HCT116 (cell line): ENCODE data around the gene NSF. TPM values are rescaled to one million over a fixed set of nuclear protein-coding genes. Genes with fewer than 3 reads are reported as not detected.

Source experiments
- ATAC-seq: fragments of 200-7000 bp; cut with Tn5 transposase; 2 replicates; pipeline ENCODE4 v1.9.1; 2020; ENCODE audit warnings: mild to moderate bottlenecking, moderate library complexity
- BruUV-seq: library from RNA; stranded (reverse); fragments of 400-500 nt; replicated peaks from 2 replicates; lab custom pipeline; 2021; lab: Mats Ljungman, UMichigan
- CTCF ChIA-PET: fragments of 300-600 bp; sonication (Branson Sonifier 250); formaldehyde crosslinking; loops from one replicate; lab custom pipeline; 2021; ENCODE audit warnings: antibody characterized with exemption; lab: Charles Lee
- POLR2A ChIA-PET: fragments of 300-600, 350-600 bp; sonication (Branson Sonifier 250); formaldehyde crosslinking; loops from one replicate; lab custom pipeline; 2021; ENCODE audit warnings: antibody characterized with exemption; lab: Charles Lee
- RAD21 ChIA-PET, 2 experiments: fragments of 300-600 bp; sonication (Branson Sonifier 250); formaldehyde crosslinking; loops; one replicate each; lab custom pipeline; 2023; ENCODE audit warnings: low total read pairs in 2 of 2; ENCODE audit not compliant: uncharacterized antibody in 2 of 2, unreplicated experiment in 2 of 2, low non-redundant PET in 1 of 2; lab: Charles Lee
- DNase-seq: peaks from one replicate; pipeline ENCODE4 v3.0.0-alpha.2; 2010; ENCODE audit warnings: low read depth, low spot score
- H2AFZ ChIP-seq: fragments of 200-600 bp; shearing (Covaris generic), sonication (generic); 2 replicates; pipeline ENCODE4 v1.6.1; 2017; ENCODE audit warnings: low read depth, mixed run types, mixed read lengths, antibody characterized with exemption, low read length; ENCODE audit not compliant: poor library complexity, severe bottlenecking
- H3K27ac ChIP-seq: 2 replicates; pipeline ENCODE4 v1.5.1; 2012; ENCODE audit warnings: low read depth, low read length
- H3K27me3 ChIP-seq: fragments of 200-600 bp; sonication (generic); 2 replicates; pipeline ENCODE4 v1.6.1; 2016; ENCODE audit warnings: mixed run types, low read length, mixed read lengths; ENCODE audit not compliant: insufficient read depth
- H3K36me3 ChIP-seq, 2 experiments: fragments of 200-500 bp in 1 of 2; fragments of 200-600 bp in 1 of 2; sonication (Bioruptor generic) in 1 of 2; sonication (generic) in 1 of 2; 2 replicates each; pipeline versions ENCODE4 v1.5.1 to v1.6.1; 2014 to 2016; ENCODE audit warnings: low read length in 2 of 2, inconsistent platforms in 1 of 2, mixed read lengths in 1 of 2, mixed run types in 1 of 2; ENCODE audit not compliant: insufficient read depth in 2 of 2, control insufficient read depth in 1 of 2
- H3K4me1 ChIP-seq, 2 experiments: fragments of 200-600 bp in 1 of 2; sonication (generic) in 1 of 2; 2 replicates each; pipeline versions ENCODE4 v1.5.1 to v1.6.1; 2012 to 2017; ENCODE audit warnings: low read length in 2 of 2, inconsistent platforms in 1 of 2, mild to moderate bottlenecking in 1 of 2, mixed read lengths in 1 of 2, mixed run types in 1 of 2, moderate library complexity in 1 of 2; ENCODE audit not compliant: insufficient read depth in 2 of 2, control insufficient read depth in 1 of 2
- H3K4me2 ChIP-seq: fragments of 200-600 bp; sonication (generic); 2 replicates; pipeline ENCODE4 v1.6.1; 2017; ENCODE audit warnings: mixed run types, low read length, mixed read lengths
- H3K4me3 ChIP-seq, 2 experiments: fragments of 200-600 bp in 1 of 2; sonication (generic) in 1 of 2; replicated peaks in 1 of 2; 2 replicates each; pipeline ENCODE4 v1.5.1; 2011 to 2016; ENCODE audit warnings: low read length in 2 of 2, control low read depth in 1 of 2, low read depth in 1 of 2, mild to moderate bottlenecking in 1 of 2, mixed read lengths in 1 of 2, mixed run types in 1 of 2
- H3K79me2 ChIP-seq: fragments of 200-600 bp; sonication (generic); 2 replicates; pipeline ENCODE4 v1.6.1; 2017; ENCODE audit warnings: mild to moderate bottlenecking, mixed run types, low read length, moderate library complexity, mixed read lengths; ENCODE audit not compliant: insufficient read depth
- H3K9ac ChIP-seq: fragments of 200-600 bp; sonication (generic); 2 replicates; pipeline ENCODE4 v1.6.1; 2016; ENCODE audit warnings: low read length, mixed read lengths
- H3K9me2 ChIP-seq: fragments of 200-600 bp; sonication (generic), shearing (Covaris generic); 2 replicates; pipeline ENCODE4 v1.6.1; 2017; ENCODE audit warnings: mixed run types, mild to moderate bottlenecking, moderate library complexity; ENCODE audit not compliant: insufficient read depth
- H3K9me3 ChIP-seq, 2 experiments: fragments of 200-500 bp in 1 of 2; fragments of 200-600 bp in 1 of 2; sonication (Bioruptor generic) in 1 of 2; sonication (generic) in 1 of 2; 2 replicates each; pipeline ENCODE4 v1.6.1; 2014 to 2017; ENCODE audit warnings: low read length in 2 of 2, mixed read lengths in 2 of 2, inconsistent platforms in 1 of 2, low read depth in 1 of 2, mild to moderate bottlenecking in 1 of 2, mixed run types in 1 of 2, moderate library complexity in 1 of 2; ENCODE audit not compliant: control insufficient read depth in 1 of 2, insufficient read depth in 1 of 2
- H4K20me1 ChIP-seq: fragments of 200-600 bp; sonication (generic), shearing (Covaris generic); 2 replicates; pipeline ENCODE4 v1.6.1; 2017; ENCODE audit warnings: mixed run types, mild to moderate bottlenecking, moderate library complexity; ENCODE audit not compliant: insufficient read depth
- CBX3 ChIP-seq: IDR thresholded peaks from 2 replicates; pipeline ENCODE4 v1.6.1; 2012; ENCODE audit warnings: low read depth
- CEBPB ChIP-seq: IDR thresholded peaks from 2 replicates; pipeline ENCODE4 v1.6.1; 2012; ENCODE audit warnings: low read depth
- CTCF ChIP-seq, 3 experiments: fragments of 200-600 bp in 1 of 3; sonication (generic) in 1 of 3; IDR thresholded peaks in 2 of 3; conservative IDR thresholded peaks in 1 of 3; 2 replicates each; pipeline ENCODE4 v1.5.1; 2012 to 2017; ENCODE audit warnings: low read depth in 2 of 3, low read length in 2 of 3, antibody characterized with exemption in 1 of 3, borderline replicate concordance in 1 of 3, control low read depth in 1 of 3, mild to moderate bottlenecking in 1 of 3, mixed read lengths in 1 of 3, mixed run types in 1 of 3, moderate library complexity in 1 of 3; ENCODE audit not compliant: insufficient read depth in 1 of 3
- EGR1 ChIP-seq: IDR thresholded peaks from 2 replicates; pipeline ENCODE4 v1.6.1; 2012; ENCODE audit warnings: low read depth
- FOSL1 ChIP-seq: IDR thresholded peaks from 2 replicates; pipeline ENCODE4 v1.6.1; 2012; ENCODE audit warnings: low read depth
- JUND ChIP-seq: IDR thresholded peaks from 2 replicates; pipeline ENCODE4 v1.6.1; 2012
- POLR2A ChIP-seq: IDR thresholded peaks from 2 replicates; pipeline ENCODE4 v1.7.0; 2011; ENCODE audit warnings: borderline replicate concordance; ENCODE audit not compliant: insufficient read depth, insufficient read length; ENCODE audit errors: extremely low read depth
- POLR2AphosphoS5 ChIP-seq: IDR thresholded peaks from 2 replicates; pipeline ENCODE4 v1.6.1; 2011; ENCODE audit warnings: mild to moderate bottlenecking, low read depth, low read length, moderate library complexity
- RAD21 ChIP-seq: IDR thresholded peaks from 2 replicates; pipeline ENCODE4 v1.6.1; 2012; ENCODE audit warnings: low read depth, mild to moderate bottlenecking
- REST ChIP-seq: IDR thresholded peaks from 2 replicates; pipeline ENCODE4 v1.6.1; 2012; ENCODE audit warnings: low read depth
- ZBTB33 ChIP-seq: IDR thresholded peaks from 2 replicates; pipeline ENCODE4 v1.6.1; 2011; ENCODE audit warnings: mild to moderate bottlenecking, low read length, moderate library complexity; ENCODE audit not compliant: insufficient replicate concordance; ENCODE audit errors: extremely low read depth
- ZFX ChIP-seq: fragments of 450-650 bp; IDR thresholded peaks from 2 replicates; pipeline ENCODE4 v1.6.1; 2017
- intact Hi-C: fragments of 100-400 bp; cut with micrococcal nuclease; formaldehyde crosslinking; loops from 2 replicates; pipeline ENCODE4 v1.10.0; 2022
- total RNA-seq: library from RNA; stranded (reverse); gene quantifications from one replicate; pipeline ENCODE4 v1.2.1, GENCODE V29; 2021; ENCODE audit not compliant: unreplicated experiment
- TF ChIP-seq, protein P1 (sequence below): IDR thresholded peaks from 2 replicates; pipeline ENCODE4 v1.6.1; 2012

NSF gene
- total RNA-seq, 1 experiment from 2014 or later = 61.1 TPM

DNA sequence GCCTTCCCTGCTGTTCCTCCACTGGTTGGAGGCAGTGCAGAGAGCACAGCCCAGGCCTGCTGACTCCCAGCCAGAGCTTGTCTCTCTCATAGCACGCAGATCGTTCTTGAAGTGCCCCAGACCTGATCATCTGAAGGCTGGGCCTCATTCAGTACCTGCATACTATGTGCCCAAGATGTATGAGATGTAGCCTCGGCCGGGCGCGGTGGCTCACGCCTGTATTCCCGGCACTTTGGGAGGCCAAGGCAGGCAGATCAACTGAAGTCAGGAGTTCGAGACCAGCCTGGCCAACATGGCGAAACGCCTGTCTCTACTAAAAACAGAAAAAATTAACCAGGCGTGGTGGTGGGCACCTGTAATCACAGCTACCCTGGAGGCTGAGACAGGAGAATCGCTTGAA, 197.0 kb downstream of the NSF start:
- ATAC-seq (no peak), DNase-seq (no peak)
- Histone ChIP-seq H3K9me3 (peaks cover 3 to 10% of the 10 kb centered on the region in 2 experiments; a peak in 2 of 4 replicates), H3K9me2 (no peaks in the 10 kb centered on the region), H3K79me2 (no peaks in the 10 kb centered on the region), H4K20me1 (no peaks in the 10 kb centered on the region), H3K9ac (no peak overlapping the region), H3K27me3 (no peaks in the 10 kb centered on the region), H3K4me3 (no peak overlapping the region), H3K27ac (no peak overlapping the region), H3K4me1 (peaks cover 0 to 10% of the 10 kb centered on the region in 2 experiments; a peak in 1 of 4 replicates), H2AFZ (no peak overlapping the region), H3K4me2 (no peak overlapping the region), H3K36me3 (no peaks in the 10 kb centered on the region)
- no peak for TF ChIP-seq JUND
- intact Hi-C loops = loop anchor here (2.0 to 10.0 kb wide), 2 partner anchors 13 to 137 kb away; partner anchors contain the start of gene GOSR2
- ChIA-PET CTCF (no interaction called here), RAD21 (no interaction called here), POLR2A (no interaction called here)
- BruUV-seq = no TSS peak

- CTCF ChIA-PET = interaction anchor here (1.4 kb wide), 1 partner anchor 10 kb away, joined by 3 read pairs; no protein-coding TSS in a partner anchor
- ATAC-seq = no peak
- Histone ChIP-seq H2AFZ (no peak overlapping the region), H3K36me3 (no peaks in the 10 kb centered on the region), H4K20me1 (no peaks in the 10 kb centered on the region), H3K27me3 (no peaks in the 10 kb centered on the region), H3K9me2 (no peaks in the 10 kb centered on the region), H3K27ac (no peak overlapping the region), H3K4me2 (no peak overlapping the region), H3K4me1 (peaks cover 0 to 2% of the 10 kb centered on the region in 2 experiments; a peak in 1 of 4 replicates), H3K79me2 (no peaks in the 10 kb centered on the region), H3K9ac (no peak overlapping the region), H3K4me3 (no peak overlapping the region), H3K9me3 (peaks cover 3 to 10% of the 10 kb centered on the region in 2 experiments; a peak in 2 of 4 replicates)
- RAD21 ChIA-PET = no interaction called here
- POLR2A ChIA-PET = no interaction called here
- no TSS peak for BruUV-seq
- intact Hi-C loops = loop anchor here (10.0 kb wide), 1 partner anchor 137 kb away; the partner anchor contains the start of gene GOSR2
- no peak for DNase-seq
- TF ChIP-seq, protein P1, sequence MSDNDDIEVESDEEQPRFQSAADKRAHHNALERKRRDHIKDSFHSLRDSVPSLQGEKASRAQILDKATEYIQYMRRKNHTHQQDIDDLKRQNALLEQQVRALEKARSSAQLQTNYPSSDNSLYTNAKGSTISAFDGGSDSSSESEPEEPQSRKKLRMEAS = no peak
- TF ChIP-seq RAD21 (no peak), JUND (no peak), FOSL1 (no peak), POLR2A (no peak), ZBTB33 (no peak), POLR2AphosphoS5 (no peak), ZFX (no peak), CEBPB (no peak), CBX3 (no peak), EGR1 (no peak), REST (no peak), CTCF (IDR thresholded peaks at IDR 0.05 in 2 of 3, conservative IDR thresholded peaks at IDR 0.05 in 1 of 3; ENCODE audit: borderline replicate concordance in 1 of 3, insufficient read depth in 1 of 3, low read depth in 2 of 3, low read length in 2 of 3) (no peak)
These were observed 197.8 kb downstream of the NSF start for GRCh38 chr17:46788300-46788699.
